DMS79 (cell line): Measurements from ENCODE around the gene HYDIN.

ENCODE experiments used
- DNase-seq: peaks from one replicate; lab custom pipeline; 2025; lab: John Stamatoyannopoulos, UW

The HYDIN gene

DNA sequence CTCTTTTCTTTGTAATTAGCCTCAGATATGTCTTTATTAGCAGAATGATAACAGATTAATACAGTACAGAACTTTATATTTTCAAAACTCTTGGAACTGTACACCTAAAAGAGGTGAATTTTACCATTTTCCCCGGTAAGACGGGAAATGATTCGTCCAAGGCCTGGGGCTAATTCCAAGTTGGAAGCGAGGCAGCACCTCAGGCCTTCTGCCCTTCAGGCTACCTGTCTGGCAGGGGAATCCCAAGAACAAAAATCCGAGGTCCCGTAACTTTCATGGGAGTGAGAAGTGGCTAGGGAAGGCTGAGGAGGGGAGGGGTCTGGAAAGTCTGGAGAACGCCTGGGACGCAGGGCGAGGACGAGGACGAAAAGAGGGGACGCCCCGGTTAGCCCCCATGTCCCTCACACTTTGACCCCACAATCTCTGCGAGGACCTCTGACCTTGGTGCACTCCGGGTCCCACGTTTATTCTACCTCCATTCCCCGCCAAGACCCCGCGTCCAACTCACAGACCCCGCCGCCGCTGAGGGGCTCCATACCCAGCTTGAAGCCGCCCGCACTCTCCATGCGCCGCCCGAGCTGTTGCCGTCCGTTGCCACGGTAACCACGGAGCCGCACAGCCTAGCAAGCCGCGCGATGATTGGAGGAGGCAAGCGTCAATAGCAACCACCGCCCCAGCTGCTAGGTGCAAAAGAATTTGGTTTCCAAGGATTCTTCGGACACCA, at the start of gene HYDIN:
Gene HYDIN (minus strand): TSS at position 601 of the 724 bp plus-strand sequence. CDS start 43,827 bp downstream, outside the sequence.
- peak; percentile 38 for DNase-seq

DNA sequence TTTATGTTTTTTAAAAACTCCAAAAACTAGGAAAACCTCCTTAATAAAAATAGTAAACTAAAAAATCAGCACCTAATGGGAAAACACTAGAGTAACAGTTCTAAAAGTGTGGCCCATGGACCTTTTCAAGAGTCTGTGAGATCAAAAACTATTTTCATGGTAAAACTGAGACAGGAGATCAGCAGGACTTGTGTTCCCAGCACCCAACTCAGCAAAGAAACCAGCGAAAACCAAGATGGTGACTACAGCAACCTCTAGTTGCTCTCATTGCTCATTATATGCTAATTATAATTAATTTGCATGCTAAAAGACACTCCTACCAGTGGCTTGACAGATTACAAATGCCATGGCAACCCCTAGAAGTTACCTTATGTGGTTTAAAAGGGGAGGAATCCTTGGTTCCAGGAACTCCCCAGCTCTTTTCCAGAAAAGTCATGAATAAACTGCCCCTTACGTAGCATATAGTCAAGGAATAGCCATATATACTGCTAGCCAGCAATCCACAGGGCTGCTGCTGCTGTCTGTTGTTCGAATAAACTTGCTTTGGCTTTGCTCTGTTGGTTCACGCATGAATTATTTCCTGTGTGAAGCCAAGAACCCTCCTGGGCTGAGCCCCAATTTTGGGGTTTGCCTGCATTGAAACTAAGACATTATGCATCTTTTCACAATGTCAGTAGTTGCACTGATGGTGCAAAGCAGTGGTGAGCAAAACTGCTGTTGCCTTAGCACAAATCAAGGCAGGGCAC, 46.2 kb upstream of the HYDIN start:
- DNase-seq: no peak

DNA sequence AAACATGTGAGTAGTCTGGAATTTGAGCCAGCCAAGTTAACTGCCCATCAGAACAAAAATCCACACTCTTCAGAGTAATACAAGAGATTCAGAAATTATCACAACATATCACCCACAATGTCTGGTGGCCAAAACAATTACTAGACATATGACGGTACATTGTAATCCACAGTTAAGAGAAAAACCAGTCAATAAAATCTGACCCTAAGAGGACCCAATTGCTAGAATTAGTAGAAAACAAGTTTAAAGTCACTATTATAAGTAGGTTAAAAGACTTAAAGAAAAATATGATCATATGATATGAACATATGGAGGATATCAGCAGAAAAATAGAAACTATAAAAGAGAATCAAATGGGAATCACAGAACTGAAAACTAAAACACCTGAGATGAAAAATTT, 42.9 kb upstream of the HYDIN start:
- no peak for DNase-seq

DNA sequence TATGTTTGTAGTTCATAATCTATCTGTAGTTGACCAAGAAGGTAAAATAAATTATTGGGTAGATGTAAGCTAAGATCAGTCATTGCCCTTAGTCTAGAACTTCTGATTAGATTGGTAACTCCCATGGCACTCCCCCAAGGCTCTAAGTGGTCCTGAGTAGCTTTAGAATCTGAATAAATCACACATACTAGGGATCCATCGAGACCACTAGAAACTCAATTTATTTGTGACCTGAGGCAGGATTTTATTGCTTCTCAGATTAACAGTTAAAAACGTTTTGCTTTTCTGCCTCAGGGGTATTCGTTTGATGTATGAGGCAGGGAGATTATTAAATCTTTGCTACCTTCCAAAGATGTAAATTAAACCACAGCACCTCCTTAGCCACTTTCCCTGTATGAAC, 33.8 kb upstream of the HYDIN start:
- no peak for DNase-seq

DNA sequence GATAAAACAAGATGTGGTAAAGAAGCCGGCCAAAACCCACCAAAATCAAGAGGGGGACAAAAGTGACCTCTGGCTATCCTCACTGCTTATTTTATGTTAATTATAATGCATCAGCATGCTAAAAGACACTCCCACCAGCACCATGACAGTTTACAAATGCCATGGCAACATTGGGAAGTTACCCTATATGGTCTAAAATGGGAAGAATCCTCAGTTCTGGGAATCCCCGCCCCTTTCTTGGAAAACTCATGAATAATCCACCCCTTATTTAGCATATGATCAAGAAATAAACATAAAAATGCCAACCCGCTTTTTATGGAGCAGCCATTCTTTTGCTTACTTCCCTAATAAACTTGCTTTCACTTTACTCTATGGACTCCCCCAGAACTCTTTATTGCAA, 33.1 kb upstream of the HYDIN start:
- DNase-seq: no peak

DNA sequence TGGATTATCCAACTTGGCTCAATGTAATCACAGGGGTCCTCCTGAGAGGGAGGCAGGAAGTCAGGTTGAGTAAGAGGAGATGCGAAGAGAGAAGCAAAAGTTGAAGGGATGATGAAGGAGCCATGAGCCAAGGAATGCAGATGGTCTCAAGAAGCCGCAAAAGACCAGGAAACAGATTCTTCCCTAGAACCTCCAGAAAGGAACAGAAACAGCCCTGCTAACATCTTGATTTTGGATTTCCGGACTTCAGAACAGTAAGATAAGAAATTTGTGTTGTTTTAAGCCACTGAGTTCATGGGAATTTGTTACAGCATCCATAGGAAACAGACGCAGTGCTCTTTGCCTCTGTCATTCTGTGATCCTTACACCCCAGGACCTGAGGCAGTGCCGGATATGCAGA, 31.9 kb upstream of the HYDIN start:
- no peak for DNase-seq

DNA sequence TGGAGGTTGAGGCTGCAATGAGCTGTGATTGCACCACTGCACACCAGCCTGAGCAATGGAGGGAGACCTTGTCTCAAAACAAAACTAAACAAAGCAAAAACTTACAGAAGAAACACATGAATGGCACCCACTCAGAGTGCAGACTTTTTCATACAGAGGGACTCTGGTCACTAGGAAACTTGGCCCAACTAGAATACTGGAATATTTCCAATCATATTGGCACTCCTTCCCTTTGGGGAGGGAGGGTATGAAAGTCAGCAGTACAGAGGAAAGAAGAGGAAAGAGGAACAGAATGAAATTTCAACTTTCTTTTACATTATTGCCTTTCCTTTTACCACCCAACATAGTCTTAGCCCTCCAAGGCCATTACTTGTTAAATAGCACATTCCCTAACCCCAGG, 30.5 kb upstream of the HYDIN start:
- no peak for DNase-seq

DNA sequence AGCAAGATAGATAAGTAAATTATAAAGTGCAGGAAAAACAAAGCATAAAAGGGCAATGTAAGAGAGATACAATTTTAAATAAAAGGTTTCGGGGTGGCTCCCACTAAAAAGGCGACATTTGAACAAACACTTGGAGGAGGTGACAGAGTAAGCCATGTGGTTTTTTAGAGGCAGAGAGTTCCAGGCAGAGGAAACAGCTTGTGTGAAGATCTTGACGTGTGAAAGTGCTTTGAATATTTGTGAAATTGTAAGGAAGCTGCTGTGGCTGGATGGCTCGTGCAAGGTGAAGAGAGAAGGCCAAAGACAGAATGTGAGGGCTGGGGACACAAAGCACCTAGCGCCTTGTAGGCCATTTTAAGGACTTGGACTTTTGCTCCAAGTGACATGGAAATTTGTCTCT, 28.6 kb upstream of the HYDIN start:
- DNase-seq: no peak

DNA sequence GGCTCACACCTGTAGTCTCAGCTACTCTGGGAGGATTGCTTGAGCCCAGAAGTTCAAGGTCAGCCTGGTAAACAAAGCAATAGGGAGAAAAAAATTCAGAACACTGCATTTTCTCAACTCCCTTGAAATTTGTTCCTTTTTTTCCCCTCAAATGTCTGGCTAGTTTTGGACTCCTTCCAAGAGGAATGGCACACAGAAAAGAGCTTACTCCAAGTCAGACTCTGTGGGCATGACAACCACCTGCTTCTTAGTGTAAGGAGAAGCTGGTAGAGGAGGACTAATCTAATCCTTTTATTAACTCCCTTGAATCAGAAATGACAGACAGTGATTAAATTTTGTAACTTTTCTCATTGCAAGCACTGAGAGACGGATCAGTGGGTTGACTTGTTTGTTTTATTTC, 27.9 kb upstream of the HYDIN start:
- DNase-seq: no peak

DNA sequence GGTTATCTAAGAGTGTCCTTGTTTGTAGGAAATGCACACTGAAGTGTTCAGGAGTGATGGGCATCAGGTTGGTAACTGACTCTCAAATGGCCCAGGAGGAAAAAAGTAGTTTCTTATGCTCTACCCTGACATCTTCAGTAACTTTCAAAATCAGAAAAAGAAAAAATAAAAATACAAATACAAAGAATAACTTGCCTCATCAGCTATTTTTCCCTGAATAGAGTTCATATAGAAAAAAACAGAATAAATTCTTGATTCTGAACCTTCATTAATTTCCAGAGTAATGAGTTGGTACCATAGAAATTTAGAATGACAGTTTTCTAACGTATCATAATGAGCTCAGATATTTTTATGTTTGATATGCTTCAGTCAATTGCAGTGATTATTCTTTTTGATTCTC, 27.2 kb upstream of the HYDIN start:
- no peak for DNase-seq

DNA sequence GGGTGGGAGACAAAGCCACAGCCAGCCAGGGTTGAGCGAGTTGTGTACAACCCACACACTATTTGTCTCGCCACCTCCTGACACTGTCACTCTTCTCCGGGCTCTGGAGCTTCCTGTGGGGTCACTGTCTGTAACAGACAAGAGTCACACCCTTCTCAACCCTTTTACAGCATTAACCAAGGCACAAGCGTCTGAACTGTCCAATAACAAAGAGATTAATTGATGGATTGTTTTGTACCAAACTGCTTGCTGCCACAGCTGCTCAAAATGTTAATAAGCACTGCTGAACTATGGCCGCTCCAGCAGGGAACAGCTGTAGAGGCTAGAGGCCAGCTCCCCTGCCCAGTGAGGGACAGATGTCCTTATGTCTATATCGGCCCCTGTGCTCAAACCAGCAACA, 25.2 kb upstream of the HYDIN start:
- DNase-seq: no peak

DNA sequence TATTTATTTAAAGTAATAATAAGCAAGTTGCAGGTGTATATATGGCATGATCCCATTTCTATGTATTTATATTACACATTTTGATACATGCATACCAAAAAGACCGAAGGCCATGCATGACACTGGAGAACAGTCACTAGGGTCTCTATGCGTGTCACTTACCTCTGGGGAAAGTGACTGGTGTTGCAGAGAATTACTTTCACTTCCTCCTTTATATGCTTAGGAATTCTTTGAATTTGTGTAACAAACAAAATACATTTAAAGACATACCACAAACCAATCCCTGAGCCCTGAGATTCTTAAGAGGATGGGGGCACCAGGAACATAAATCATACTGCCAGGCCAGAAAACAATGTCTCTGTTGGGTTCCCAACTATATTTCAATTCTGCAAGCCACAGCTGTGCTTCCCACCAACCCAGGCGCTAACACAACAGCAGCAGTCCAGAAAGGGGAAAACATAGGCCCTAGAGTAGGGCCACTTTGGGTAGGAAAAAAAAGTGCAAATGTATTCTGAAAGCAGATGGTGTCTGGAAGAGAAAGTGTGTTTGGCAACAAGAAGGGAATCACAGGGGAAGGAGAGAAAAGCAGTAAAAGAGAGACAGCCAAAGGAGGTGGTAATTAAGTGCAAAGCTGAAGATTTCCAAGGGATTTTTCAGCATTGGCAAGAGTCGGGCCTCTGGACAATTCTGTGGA, 24.5 kb upstream of the HYDIN start:
- DNase-seq: no peak

DNA sequence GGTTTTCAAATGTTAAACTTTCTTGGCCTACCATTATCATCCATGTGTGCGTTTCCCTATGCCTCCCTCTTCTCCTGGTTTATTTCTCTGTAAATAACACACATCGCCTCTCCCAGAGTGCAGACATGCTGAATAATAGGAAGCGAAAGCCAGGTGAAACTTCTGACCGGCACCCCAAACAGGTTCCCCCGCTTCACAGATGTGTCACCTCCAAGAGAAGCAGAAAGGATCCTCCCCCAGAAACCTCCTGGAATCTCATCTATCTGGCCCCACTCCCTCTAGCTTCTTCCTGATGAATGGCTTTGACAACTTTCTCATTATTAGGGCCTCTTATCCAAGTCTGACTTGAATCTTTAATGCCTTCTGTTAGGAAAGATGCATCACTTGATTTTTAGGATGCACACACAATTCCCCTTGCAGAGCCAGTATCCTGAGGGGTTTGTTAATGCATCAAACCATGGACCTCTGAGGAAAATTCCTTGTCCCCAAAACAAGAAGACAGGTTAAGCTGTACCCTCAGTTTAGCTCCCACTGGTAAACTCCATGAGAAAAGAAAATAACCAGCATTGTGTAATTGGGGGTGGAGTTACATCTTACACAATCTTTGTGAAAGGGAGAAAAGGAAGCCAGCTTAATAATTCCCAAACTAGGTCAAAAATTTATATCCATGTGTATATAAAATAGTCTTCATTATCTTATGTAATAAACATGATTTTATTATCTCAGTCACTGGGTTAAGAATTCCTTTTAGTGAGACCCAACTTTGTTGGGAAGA, 20.1 kb upstream of the HYDIN start:
- DNase-seq: no peak

DNA sequence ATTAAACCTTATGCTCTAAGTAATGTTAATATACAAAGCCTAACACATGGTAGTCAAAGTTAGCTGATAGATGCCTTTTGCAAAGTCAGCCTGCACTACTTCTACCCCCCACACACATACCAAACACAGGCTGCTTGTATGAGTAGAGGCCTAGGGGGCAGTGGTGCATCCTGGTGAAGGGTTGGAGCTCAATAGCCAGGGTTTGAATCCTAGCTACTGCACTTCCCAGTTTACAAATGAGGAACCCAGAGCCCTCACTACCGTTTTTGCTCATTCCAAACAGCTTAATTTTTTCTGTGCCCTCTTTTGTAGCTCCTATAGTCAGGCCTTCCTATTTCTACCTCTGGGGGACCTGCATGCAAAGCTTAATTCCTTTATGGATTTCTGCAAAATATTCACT, 18.9 kb upstream of the HYDIN start:
- DNase-seq: no peak

DNA sequence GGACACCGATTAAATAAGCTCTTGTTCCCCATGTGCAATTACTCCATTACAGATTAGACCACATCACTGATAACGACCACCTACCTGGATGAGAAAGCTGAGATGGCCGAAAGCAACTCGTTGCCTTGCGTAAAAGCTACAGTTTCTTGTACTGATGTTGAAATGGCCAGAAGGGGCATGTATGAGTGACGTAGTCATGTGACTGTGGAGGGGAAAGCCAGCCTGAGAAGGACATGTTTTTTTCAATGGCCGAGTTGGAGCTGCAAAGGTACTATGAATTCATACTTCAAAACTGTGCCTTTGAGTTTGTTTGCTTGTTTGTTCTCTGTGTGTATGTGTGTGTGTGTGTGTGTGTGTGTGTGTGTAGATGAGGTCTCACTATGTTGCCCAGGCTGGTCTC, 17.0 kb upstream of the HYDIN start:
- DNase-seq: no peak

DNA sequence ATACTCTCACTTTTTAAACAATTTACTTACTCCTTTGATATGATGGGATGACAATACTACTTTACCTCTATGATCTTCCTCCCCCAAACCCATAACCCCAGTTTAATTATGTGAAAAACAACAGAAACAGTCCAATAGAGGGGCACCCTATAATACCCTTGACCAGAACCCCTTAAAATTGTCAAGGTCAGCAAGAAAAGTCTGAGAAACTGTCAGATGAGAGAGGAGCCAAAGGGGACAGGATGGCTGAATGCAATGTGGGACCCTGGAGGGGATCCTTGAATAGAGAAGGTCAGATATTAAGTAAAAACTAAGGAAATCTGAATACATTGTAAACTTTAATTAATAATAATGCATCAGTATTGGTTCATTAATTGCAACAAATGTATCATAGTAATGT, 15.8 kb upstream of the HYDIN start:
- DNase-seq: no peak

DNA sequence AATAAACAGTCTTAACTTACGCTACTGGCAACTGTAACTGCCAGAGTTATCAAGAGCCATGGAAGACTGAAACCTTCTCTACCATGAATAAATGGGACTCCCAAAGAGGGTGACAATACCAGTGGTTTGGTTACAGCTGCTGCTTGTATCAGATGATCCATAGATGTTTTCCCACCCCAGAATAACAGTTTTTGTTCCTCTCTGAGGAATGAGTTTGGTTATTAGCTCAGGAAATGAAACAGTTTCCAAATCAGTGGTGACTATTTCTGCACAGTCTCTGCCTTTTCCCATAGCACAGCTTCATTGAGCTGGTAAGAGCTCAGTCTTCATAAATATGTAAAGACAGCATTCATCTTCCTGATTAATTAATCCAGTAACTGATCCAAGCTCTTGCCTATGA, 14.0 kb upstream of the HYDIN start:
- no peak for DNase-seq

DNA sequence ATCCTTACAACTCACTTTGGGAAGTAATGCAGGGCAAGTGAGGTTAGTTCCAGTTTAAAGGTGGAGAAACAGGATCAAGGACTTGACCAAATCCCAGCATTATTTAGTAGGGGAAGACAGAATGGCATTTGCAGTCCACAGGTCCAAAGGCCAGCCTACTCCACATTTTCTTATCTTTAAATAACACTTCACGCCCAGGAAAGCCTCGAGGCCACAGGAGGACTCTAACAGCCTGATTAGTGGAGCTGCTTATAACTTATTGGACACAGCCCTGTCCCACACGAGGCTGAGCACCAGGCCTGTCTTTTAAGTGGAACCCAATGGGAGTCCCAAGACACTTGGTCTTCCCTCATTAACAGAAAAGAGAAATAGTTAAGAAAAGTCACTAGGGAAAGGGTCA, 12.1 kb upstream of the HYDIN start:
- no peak for DNase-seq

DNA sequence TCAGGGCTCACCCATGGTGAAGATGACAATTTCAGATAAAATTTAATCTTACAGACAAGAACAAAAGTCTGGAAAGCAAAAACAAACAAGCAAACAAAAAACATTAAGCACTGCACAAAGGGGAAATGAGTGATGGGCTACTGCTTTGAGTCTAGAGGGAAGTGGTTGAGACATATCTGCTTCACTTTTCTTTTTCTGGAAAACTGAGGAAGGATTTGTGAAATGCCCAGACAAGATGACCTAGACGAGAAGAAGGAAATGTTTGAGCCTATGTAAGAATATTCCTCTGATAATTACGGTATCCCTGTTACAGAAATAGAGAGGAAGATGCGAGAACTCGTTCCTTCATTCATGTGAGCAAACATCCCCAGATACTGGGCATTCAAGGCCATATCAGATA, 11.5 kb upstream of the HYDIN start:
- no peak for DNase-seq

DNA sequence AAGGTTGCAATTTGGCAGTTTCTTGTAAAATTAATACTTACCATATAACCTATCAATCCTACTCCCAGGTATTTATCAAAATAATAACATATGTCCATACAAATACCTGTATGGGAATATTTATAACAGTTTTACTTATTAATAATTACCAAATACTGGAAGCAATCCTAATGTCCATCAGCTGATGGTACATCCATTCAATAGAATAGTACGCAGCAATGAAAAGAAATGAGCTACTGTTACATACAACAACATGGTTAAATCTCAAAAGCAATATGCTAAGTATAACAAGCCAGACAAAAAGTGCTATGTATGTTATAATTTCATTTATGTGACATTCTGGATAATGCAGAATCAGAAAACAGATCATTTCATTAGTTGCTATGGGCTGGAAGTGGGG, 1.2 kb downstream of the HYDIN start:
- no peak for DNase-seq

DNA sequence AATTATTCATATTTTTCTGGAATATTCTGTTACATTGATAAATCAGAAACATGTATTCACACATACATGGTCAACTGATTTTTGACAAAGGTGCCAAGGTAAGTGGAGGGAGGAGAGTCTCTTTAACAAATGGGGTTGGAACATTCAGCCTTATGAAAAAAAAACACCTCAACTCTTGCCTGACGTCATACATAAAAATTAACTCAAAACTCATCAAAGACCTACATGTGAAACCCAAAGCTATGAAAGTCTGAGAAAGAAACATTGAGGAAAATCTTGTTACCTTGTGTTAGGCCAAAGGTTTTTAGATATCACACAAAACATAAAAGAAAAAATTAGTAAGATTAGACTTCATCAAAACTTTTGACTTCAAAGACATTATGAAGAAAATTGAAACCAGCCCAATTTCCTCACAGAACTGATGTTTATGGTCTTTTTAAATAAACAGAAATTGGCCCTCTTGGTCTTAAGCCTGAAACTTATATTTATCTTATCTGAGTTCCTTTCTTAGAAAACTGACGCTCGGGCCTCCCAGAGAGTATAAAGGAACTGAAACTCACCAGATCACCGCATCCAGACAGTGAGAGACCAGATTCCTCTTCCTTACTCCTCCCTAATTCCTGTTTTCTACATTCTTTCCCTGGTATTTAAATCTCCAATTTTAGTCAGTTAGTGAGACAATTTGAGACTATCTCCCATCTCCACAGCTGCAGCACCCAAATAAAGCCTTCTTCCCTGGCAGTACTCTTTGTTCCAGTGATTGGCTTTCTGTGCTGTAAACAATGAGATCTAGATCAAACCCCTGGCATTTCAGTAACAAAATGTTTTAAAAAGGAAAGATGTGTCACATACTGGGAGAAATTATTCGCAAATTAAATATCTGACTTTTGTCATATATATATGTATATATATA, 4.0 kb downstream of the HYDIN start:
- DNase-seq: no peak
